GM12878 (cell line): ENCODE measurements around the gene CAMK1. TPM values are rescaled to one million over a fixed set of nuclear protein-coding genes. Genes with fewer than 3 reads are reported as not detected.
"Not testable (repeated sequence)": the region's sequence is repeated elsewhere in the genome, so short reads cannot be mapped to it uniquely, and the experiment has no call there.

Source experiments
- ATAC-seq: fragments of 200-7000 bp; cut with Tn5 transposase; 3 replicates; pipeline ENCODE4 v1.9.1; 2020; ENCODE audit warnings: mild to moderate bottlenecking, moderate library complexity
- BruUV-seq: library from RNA; stranded (reverse); fragments of 400-500 nt; replicated peaks from 2 replicates; lab custom pipeline; 2021; lab: Mats Ljungman, UMichigan
- CTCF ChIA-PET: fragments of 300-600 bp; sonication (Branson Sonifier 250); formaldehyde crosslinking; extraction: SDS; loops from one replicate; lab custom pipeline; 2021; ENCODE audit warnings: inconsistent platforms; lab: Yijun Ruan, JAX
- POLR2A ChIA-PET: fragments of 350-600 bp; formaldehyde crosslinking; extraction: SDS; loops from one replicate; lab custom pipeline; 2021; ENCODE audit warnings: inconsistent platforms; lab: Charles Lee
- RAD21 ChIA-PET: fragments of 300-600 bp; sonication (Branson Sonifier 250); formaldehyde crosslinking; loops from one replicate; lab custom pipeline; 2023; ENCODE audit warnings: antibody characterized with exemption; ENCODE audit not compliant: unreplicated experiment; lab: Charles Lee
- SMC1A ChIA-PET: fragments of 300-600 bp; sonication (Branson Sonifier 250); formaldehyde crosslinking; loops from one replicate; lab custom pipeline; 2023; ENCODE audit not compliant: unreplicated experiment, uncharacterized antibody; lab: Charles Lee
- DNase-seq: peaks from one replicate; pipeline ENCODE4 v3.0.0-alpha.2; 2011; ENCODE audit warnings: low read depth, low spot score
- FAIRE-seq: peaks from 3 replicates; lab custom pipeline; 2011; peaks lifted over from hg19 to GRCh38; lab: Jason Lieb, UNC
- H2AFZ ChIP-seq: 2 replicates; pipeline ENCODE4 v1.6.0; 2011; ENCODE audit warnings: low read depth, low read length, control low read depth; ENCODE audit not compliant: control insufficient read depth
- H3K27ac ChIP-seq: 2 replicates; pipeline ENCODE4 v1.5.1; 2011; ENCODE audit warnings: control low read depth; ENCODE audit not compliant: control insufficient read depth, insufficient read depth
- H3K27me3 ChIP-seq, 2 experiments: replicated peaks in 1 of 2; 2 replicates each; pipeline versions ENCODE4 v1.6.0 to v1.6.1; 2011; ENCODE audit warnings: low read length in 1 of 2; ENCODE audit not compliant: control insufficient read depth in 2 of 2, insufficient read depth in 2 of 2
- H3K36me3 ChIP-seq, 2 experiments: 2 replicates each; pipeline ENCODE4 v1.5.1; 2011; ENCODE audit warnings: low read length in 1 of 2; ENCODE audit not compliant: control insufficient read depth in 2 of 2, insufficient read depth in 2 of 2
- H3K4me1 ChIP-seq: 2 replicates; pipeline ENCODE4 v1.6.1; 2011; ENCODE audit warnings: mild to moderate bottlenecking, low read length, moderate library complexity, mixed read lengths; ENCODE audit not compliant: control insufficient read depth, insufficient read depth
- H3K4me2 ChIP-seq: 2 replicates; pipeline ENCODE4 v1.6.0; 2011; ENCODE audit warnings: control low read depth; ENCODE audit not compliant: control insufficient read depth, insufficient read depth
- H3K4me3 ChIP-seq: fragments of 200-600 bp; sonication (generic); 2 replicates; pipeline ENCODE4 v1.5.1; 2016
- H3K79me2 ChIP-seq: 2 replicates; pipeline ENCODE4 v1.6.0; 2011; ENCODE audit warnings: low read length; ENCODE audit not compliant: control insufficient read depth, insufficient read depth
- H3K9ac ChIP-seq: 2 replicates; pipeline ENCODE4 v1.8.0; 2011; ENCODE audit warnings: low read length, control low read depth, mixed read lengths; ENCODE audit not compliant: control insufficient read depth, insufficient read depth
- H3K9me3 ChIP-seq: replicated peaks from 3 replicates; pipeline ENCODE4 v1.5.1; 2011; ENCODE audit warnings: mild to moderate bottlenecking, low read length; ENCODE audit not compliant: control insufficient read depth, insufficient read depth
- H4K20me1 ChIP-seq: 2 replicates; pipeline ENCODE4 v1.6.0; 2011; ENCODE audit not compliant: control insufficient read depth, insufficient read depth
- CBX5 ChIP-seq: sonication (generic); IDR thresholded peaks from 2 replicates; pipeline ENCODE4 v1.6.1; 2016; ENCODE audit warnings: low read depth, moderate library complexity, mild to moderate bottlenecking, inconsistent platforms
- CTCF ChIP-seq, 3 experiments: IDR thresholded peaks in 2 of 3; conservative IDR thresholded peaks in 1 of 3; 2 replicates each; pipeline ENCODE4 v1.5.1; 2011; ENCODE audit warnings: low read depth in 3 of 3, low read length in 3 of 3, mild to moderate bottlenecking in 3 of 3, control low read depth in 2 of 3, moderate library complexity in 2 of 3, inconsistent platforms in 1 of 3, mixed read lengths in 1 of 3; ENCODE audit not compliant: control insufficient read depth in 2 of 3, insufficient read depth in 1 of 3; ENCODE audit errors: extremely low read depth in 1 of 3
- KLF5 ChIP-seq: fragments of 450-650 bp; IDR thresholded peaks from 2 replicates; pipeline ENCODE4 v1.6.1; 2014; ENCODE audit warnings: mild to moderate bottlenecking; ENCODE audit not compliant: partially characterized antibody
- SMAD1 ChIP-seq: fragments of 450-650 bp; IDR thresholded peaks from 2 replicates; pipeline ENCODE4 v1.6.1; 2018; ENCODE audit warnings: mild to moderate bottlenecking, low read depth; ENCODE audit not compliant: partially characterized antibody
- SUPT20H ChIP-seq: IDR thresholded peaks from 2 replicates; pipeline ENCODE4 v1.6.1; 2011; ENCODE audit warnings: low read depth, mild to moderate bottlenecking, low read length, moderate library complexity, borderline replicate concordance; ENCODE audit not compliant: control insufficient read depth
- WGBS: methylation state at CpG from one replicate; pipeline ENCODE4 v1.1.6; 2016; ENCODE audit warnings: low lambda C conversion rate; ENCODE audit not compliant: insufficient replicate concordance, insufficient coverage; ENCODE audit errors: missing lambda C conversion rate; 5-methylcytosine and 5-hydroxymethylcytosine counted together
- in situ Hi-C: fragments of 300-500 bp; cut with MboI; formaldehyde crosslinking; loops from 9 replicates; pipeline ENCODE4 v1.14.3; 2018; ENCODE audit warnings: mixed read lengths
- intact Hi-C: fragments of 100-400 bp; cut with micrococcal nuclease; formaldehyde crosslinking; loops from one replicate; pipeline ENCODE4 v1.14.2; 2022; ENCODE audit not compliant: unreplicated experiment
- polyA plus RNA-seq, 11 experiments: library from polyadenylated mRNA; depleted of rRNA in 4 of 11; unstranded in 6 of 11; stranded (reverse) in 5 of 11; fragments of >200 nt; fragmentation: Nextera tagmentation in 4 of 11; fragmentation: Illumina TruSeq in 1 of 11; extraction: Ambion mirVana in 4 of 11; extraction: Trizol in 1 of 11; gene quantifications; 1 replicate in 1 of 11; 2 replicates in 10 of 11; pipeline versions ENCODE4 v1.2.1 to v1.2.3, GENCODE V29; 2011 to 2016; ENCODE audit warnings: inconsistent platforms in 2 of 11, missing spikeins in 2 of 11, low read depth in 1 of 11
- total RNA-seq, 4 experiments: library from RNA; depleted of rRNA in 3 of 4; stranded (reverse); fragments of >200 nt in 3 of 4; fragmentation: Illumina TruSeq in 1 of 4; extraction: Trizol in 1 of 4; gene quantifications; 2 replicates each; pipeline versions ENCODE4 v1.2.1 to v1.2.3, GENCODE V29; 2013 to 2021

CAMK1 gene
- total and polyA plus RNA-seq, 10 of the 15 experiments (the other 5 are each of a cell fraction or from before 2014, with no cell fraction given): 0.24 to 2.1 (median 0.51) TPM; not detected in 2

DNA sequence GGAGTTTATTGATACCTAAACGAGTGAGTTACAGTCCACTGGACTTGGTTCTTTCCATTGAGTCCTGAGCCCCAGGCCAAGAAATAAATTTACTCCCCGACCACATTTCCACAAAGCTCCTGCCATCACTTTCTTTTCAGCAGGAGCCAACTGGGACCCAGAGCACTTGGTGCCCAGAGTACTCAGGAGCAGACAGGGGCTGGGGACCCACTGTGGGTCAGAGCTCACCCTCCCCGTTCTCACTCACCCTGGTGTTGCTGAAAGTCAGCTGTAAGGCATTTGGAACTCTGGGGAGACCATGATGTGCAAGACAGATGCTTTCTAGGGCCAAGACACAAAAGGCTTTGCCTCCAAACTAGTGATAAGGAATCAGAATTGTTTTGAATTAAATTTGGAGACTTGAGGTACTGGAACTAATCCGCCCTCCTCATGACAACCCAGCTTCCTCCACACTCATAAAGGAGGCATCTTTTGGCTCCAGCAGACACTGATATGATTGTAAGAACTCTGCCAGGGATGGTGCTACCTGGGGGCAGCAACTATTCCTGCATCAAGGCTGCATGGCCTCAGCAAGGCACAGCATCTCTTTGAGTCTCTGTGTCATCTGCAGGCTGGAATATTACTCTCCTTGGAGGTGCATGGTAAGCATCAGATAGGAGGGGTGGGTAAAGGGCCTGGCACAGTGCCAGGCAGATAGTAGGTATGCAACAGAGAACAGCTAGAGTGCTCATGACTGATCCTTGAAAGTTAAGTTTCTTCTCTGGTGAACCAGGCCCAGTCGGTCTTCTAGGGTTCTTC lies 7.3 kb upstream of the CAMK1 start (continued):
- TF ChIP-seq CTCF (IDR thresholded peaks at IDR 0.05 in 2 of 3, conservative IDR thresholded peaks at IDR 0.05 in 1 of 3; ENCODE audit: control insufficient read depth in 2 of 3, extremely low read depth in 1 of 3, insufficient read depth in 1 of 3, low read depth in 3 of 3, low read length in 3 of 3) (no peak), KLF5 (no peak), SMAD1 (no peak), CBX5 (no peak), SUPT20H (no peak)
- TF ChIP-seq, all 136 proteins: peak for 0

DNA sequence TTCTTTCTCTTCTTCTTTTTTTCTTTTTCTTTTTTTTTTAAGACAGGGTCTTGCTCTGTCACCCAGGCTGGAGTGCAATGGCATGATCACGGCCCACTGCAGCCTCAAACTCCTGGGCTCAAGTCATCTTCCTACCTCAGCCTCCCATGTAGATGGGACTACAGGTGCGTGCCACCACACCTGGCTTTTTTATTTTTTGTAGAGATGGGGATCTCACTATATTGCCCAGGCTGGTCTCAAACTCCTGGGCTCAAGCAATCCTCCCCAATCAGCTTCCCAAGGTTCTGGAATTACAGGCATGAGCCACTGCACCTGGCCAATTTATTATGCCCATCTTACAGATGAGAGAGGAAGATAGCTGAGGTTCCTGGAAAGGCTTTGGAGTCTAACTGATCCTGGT lies 1.3 kb upstream of the CAMK1 start:
- H3K4me3 ChIP-seq, BruUV-seq, H3K36me3 ChIP-seq, H3K4me2 ChIP-seq, H3K79me2 ChIP-seq, in situ Hi-C loops, H3K27me3 ChIP-seq, H3K9ac ChIP-seq, H3K9me3 ChIP-seq, H3K27ac ChIP-seq, RAD21 ChIA-PET, ATAC-seq, H2AFZ ChIP-seq, FAIRE-seq, intact Hi-C loops, DNase-seq, H3K4me1 ChIP-seq, H4K20me1 ChIP-seq: not testable (repeated sequence)
- POLR2A ChIA-PET: interaction anchor here (0.5 to 1.0 kb wide), 3 partner anchors 11 to 27 kb away, joined by 3 to 6 read pairs (median 4); no protein-coding TSS in a partner anchor
- CTCF ChIA-PET: interaction anchor here (0.7 to 1.4 kb wide), 2 partner anchors 10 to 1890 kb away, joined by 3 read pairs; no protein-coding TSS in a partner anchor
- WGBS: 96% methylated on average over 2 of the region's 2 CpGs
- SMC1A ChIA-PET: interaction anchor here (0.8 to 1.2 kb wide), 3 partner anchors 22 to 25 kb away, joined by 3 read pairs; partner anchors contain the start of genes ARPC4 and TADA3
